GM23248 (cell line): Measurements from ENCODE around the gene RNF214. TPM values are rescaled to one million over a fixed set of nuclear protein-coding genes. Genes with fewer than 3 reads are reported as not detected.

Experiments
- DNase-seq: peaks from one replicate; pipeline ENCODE4 v3.0.0-alpha.2; 2015
- H2AFZ ChIP-seq: fragments of 200-600 bp; sonication (generic); 2 replicates; pipeline ENCODE4 v1.6.1; 2016; ENCODE audit warnings: antibody characterized with exemption
- H3F3A ChIP-seq: fragments of 200-600 bp; sonication (generic); 2 replicates; pipeline ENCODE4 v1.6.1; 2016; ENCODE audit warnings: mild to moderate bottlenecking, antibody characterized with exemption, mixed run types; ENCODE audit not compliant: insufficient read depth
- H3K27ac ChIP-seq: fragments of 200-600 bp; sonication (generic); 2 replicates; pipeline ENCODE4 v1.5.1; 2016; ENCODE audit warnings: mild to moderate bottlenecking
- H3K27me3 ChIP-seq: fragments of 200-600 bp; sonication (generic); replicated peaks from 2 replicates; pipeline ENCODE4 v1.6.1; 2016; ENCODE audit warnings: mild to moderate bottlenecking; ENCODE audit not compliant: insufficient read depth
- H3K36me3 ChIP-seq: fragments of 200-600 bp; sonication (generic); 2 replicates; pipeline ENCODE4 v1.6.1; 2016; ENCODE audit warnings: low read depth, mild to moderate bottlenecking
- H3K4me1 ChIP-seq: fragments of 200-600 bp; sonication (generic); 2 replicates; pipeline ENCODE4 v1.6.1; 2016; ENCODE audit warnings: mild to moderate bottlenecking; ENCODE audit not compliant: insufficient read depth
- H3K4me2 ChIP-seq: fragments of 200-600 bp; sonication (generic); one replicate; pipeline ENCODE4 v1.6.1; 2016; ENCODE audit warnings: mild to moderate bottlenecking; ENCODE audit not compliant: unreplicated experiment
- H3K4me3 ChIP-seq: fragments of 200-600 bp; sonication (generic); 2 replicates; pipeline ENCODE4 v1.5.1; 2016; ENCODE audit warnings: mild to moderate bottlenecking
- H3K79me2 ChIP-seq: fragments of 200-600 bp; sonication (generic); 2 replicates; pipeline ENCODE4 v1.6.1; 2016; ENCODE audit warnings: mild to moderate bottlenecking; ENCODE audit not compliant: insufficient read depth
- H3K9ac ChIP-seq: fragments of 200-600 bp; sonication (generic); 2 replicates; pipeline ENCODE4 v1.6.1; 2016; ENCODE audit warnings: mild to moderate bottlenecking
- H3K9me2 ChIP-seq: fragments of 200-600 bp; sonication (generic); 2 replicates; pipeline ENCODE4 v1.6.1; 2016; ENCODE audit warnings: mixed run types, mild to moderate bottlenecking, moderate library complexity; ENCODE audit not compliant: insufficient read depth
- H3K9me3 ChIP-seq: fragments of 200-600 bp; sonication (generic); one replicate; pipeline ENCODE4 v1.6.1; 2017; ENCODE audit warnings: low read depth
- H4K20me1 ChIP-seq: fragments of 200-600 bp; sonication (generic); 2 replicates; pipeline ENCODE4 v1.6.0; 2016; ENCODE audit not compliant: insufficient read depth
- EZH2 ChIP-seq: fragments of 200-600 bp; sonication (generic); IDR thresholded peaks from 2 replicates; pipeline ENCODE4 v1.6.1; 2018; ENCODE audit warnings: antibody characterized with exemption, mild to moderate bottlenecking; ENCODE audit not compliant: insufficient read depth, poor library complexity, severe bottlenecking
- EZH2phosphoT487 ChIP-seq: fragments of 200-600 bp; sonication (generic); IDR thresholded peaks from 2 replicates; pipeline ENCODE4 v1.6.1; 2018; ENCODE audit warnings: antibody characterized with exemption, moderate library complexity, mild to moderate bottlenecking, low read depth; ENCODE audit not compliant: insufficient read depth
- WGBS, 2 experiments: methylation state at CpG; one replicate each; pipeline ENCODE4 v1.1.6; 2015 to 2017; ENCODE audit warnings: low lambda C conversion rate in 2 of 2, low coverage in 1 of 2; ENCODE audit errors: missing lambda C conversion rate in 2 of 2; 5-methylcytosine and 5-hydroxymethylcytosine counted together
- in situ Hi-C: fragments of 300-500 bp; cut with MboI; formaldehyde crosslinking; loops from 2 replicates; pipeline ENCODE4 v1.15.0; 2020
- polyA plus RNA-seq: library from polyadenylated mRNA; unstranded; fragments of >200 nt; fragmentation: Nextera tagmentation; extraction: Ambion mirVana; gene quantifications from 2 replicates; pipeline ENCODE4 v1.2.1, GENCODE V29; 2016
- total RNA-seq: library from RNA; depleted of rRNA; stranded (reverse); fragments of >200 nt; shearing (Covaris generic); gene quantifications from 2 replicates; pipeline ENCODE4 v1.2.3, GENCODE V29; 2014

RNF214 gene
- total and polyA plus RNA-seq, 2 experiments from 2014 or later, result 5.8 to 11.3 TPM

DNA sequence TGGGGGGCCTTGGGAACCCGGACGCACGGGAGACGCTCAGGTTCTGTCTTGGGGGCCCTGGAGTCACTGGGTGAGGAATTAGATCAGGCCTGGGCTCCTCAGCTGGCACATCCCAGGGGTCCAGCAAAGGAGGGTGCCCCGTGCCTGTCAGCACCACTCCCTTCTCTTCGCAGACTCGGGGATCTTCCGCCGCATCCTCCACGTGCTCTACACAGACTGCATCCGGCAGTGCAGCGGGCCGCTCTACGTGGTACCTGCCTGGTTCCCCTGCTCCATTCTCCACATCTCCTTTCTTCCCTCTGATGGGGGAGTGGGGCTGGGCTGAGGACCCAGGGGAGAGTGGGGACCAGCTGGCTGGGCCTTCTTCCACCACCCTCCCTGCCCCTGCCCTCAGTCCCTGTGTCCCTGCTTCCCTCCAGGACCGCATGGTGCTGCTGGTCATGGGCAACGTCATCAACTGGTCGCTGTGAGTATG, 40.0 kb upstream of the RNF214 start:
- Histone ChIP-seq H3K9me2 (no peaks in the 10 kb centered on the region), H3K27me3 (no peaks in the 10 kb centered on the region), H3K4me3 (no peak overlapping the region), H3K27ac (no peak overlapping the region), H4K20me1 (no peaks in the 10 kb centered on the region), H2AFZ (no peak overlapping the region), H3K4me1 (no peaks in the 10 kb centered on the region), H3K36me3 (no peaks in the 10 kb centered on the region; the same call in 1 of the 2 replicates), H3K9me3 (no peaks in the 10 kb centered on the region), H3K9ac (no peak overlapping the region), H3F3A (no peaks in the 10 kb centered on the region), H3K4me2 (no peak overlapping the region), H3K79me2 (peaks cover 2% of the 10 kb centered on the region; the same call in 1 of the 2 replicates)
- 95 to 96% methylated on average over 14 to 17 of the region's 17 CpGs for WGBS, 2 experiments
- no peak for DNase-seq
- in situ Hi-C loops, result no loop called here
- TF ChIP-seq EZH2phosphoT487, result no peak
- no peak for TF ChIP-seq EZH2

DNA sequence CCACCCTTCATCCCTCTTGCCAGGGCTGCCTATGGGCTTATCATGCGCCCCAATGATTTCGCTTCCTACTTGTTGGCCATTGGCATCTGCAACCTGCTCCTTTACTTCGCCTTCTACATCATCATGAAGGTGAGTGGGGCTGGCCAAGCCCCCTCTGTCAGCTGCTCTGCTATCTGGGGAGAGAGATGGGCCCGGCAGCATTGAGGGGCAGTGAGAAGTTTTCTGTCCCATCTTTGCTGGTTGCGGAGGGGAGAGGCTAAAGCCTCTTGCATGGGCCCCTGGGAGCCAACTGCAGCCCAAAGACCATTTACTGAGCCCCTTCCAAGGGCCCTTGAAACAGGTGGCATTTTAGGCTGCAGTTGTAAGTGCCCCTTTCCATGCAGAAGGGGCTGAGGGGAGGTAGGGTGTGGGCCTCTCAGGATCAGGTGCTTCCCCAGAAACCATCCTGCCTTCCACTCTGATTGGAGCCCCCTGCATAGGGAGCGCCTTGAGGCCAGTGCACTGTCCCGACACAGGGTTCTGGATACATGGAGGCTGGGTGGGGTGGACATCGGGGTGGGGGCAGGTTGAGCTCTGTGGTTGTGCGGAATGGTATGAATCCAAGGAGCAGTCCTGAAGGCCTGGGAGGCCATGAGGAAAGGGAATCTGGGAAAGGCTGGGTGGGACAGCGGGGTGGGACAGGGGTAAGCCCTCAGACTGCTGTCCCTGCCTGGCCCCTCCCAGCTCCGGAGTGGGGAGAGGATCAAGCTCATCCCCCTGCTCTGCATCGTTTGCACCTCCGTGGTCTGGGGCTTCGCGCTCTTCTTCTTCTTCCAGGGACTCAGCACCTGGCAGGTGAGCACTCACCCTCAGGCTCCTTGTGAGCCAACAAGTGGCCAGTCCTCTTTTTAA, 39.1 kb upstream of the RNF214 start:
- no peaks in the 10 kb centered on the region for H4K20me1 ChIP-seq
- H3K9me2 ChIP-seq, result no peaks in the 10 kb centered on the region
- TF ChIP-seq EZH2phosphoT487, result no peak
- no peak for TF ChIP-seq EZH2
- no peaks in the 10 kb centered on the region for H3K27me3 ChIP-seq
- no peak for DNase-seq
- in situ Hi-C loops, result no loop called here
- H3K9me3 ChIP-seq, result no peaks in the 10 kb centered on the region
- no peaks in the 10 kb centered on the region; the same call in 1 of the 2 replicates for H3K36me3 ChIP-seq
- no peak overlapping the region for H3K27ac ChIP-seq
- H3K9ac ChIP-seq, result no peak overlapping the region
- no peak overlapping the region for H2AFZ ChIP-seq
- H3K4me3 ChIP-seq, result no peak overlapping the region
- H3F3A ChIP-seq, result no peaks in the 10 kb centered on the region; the same call in 1 of the 2 replicates
- H3K4me1 ChIP-seq, result peaks cover 6% of the 10 kb centered on the region
- 91 to 94% methylated on average over 13 to 15 of the region's 15 CpGs for WGBS, 2 experiments
- no peak overlapping the region for H3K4me2 ChIP-seq
- H3K79me2 ChIP-seq, result peaks cover 12% of the 10 kb centered on the region

DNA sequence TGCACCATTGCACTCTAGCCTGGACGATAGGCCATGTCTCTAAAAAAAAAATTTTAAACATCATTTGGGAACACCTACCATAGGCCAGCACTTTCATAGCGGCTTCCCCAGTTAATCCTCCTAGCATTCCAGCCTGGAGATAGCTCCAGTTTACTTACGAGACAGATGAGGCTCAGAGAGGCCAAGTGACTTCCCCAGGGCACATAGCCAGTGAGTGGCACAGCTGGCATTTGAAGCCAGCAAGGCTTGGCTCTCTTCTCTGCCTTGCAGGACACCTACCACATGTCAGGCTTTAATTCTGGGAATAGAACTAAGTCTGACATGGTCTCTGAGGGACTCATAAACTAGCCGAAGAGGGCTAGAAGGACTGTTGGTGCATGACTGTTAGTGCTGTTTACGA, 38.2 kb upstream of the RNF214 start:
- H3K4me2 ChIP-seq, result no peak overlapping the region
- no peak overlapping the region for H3K27ac ChIP-seq
- no peak overlapping the region for H2AFZ ChIP-seq
- peaks cover 10% of the 10 kb centered on the region for H3K4me1 ChIP-seq
- no peak overlapping the region for H3K9ac ChIP-seq
- no peaks in the 10 kb centered on the region; the same call in 1 of the 2 replicates for H3F3A ChIP-seq
- no peak for TF ChIP-seq EZH2phosphoT487
- TF ChIP-seq EZH2, result no peak
- no peaks in the 10 kb centered on the region for H3K36me3 ChIP-seq
- 81 to 84% methylated on average over 5 of the region's 5 CpGs for WGBS, 2 experiments
- in situ Hi-C loops, result no loop called here
- no peaks in the 10 kb centered on the region for H4K20me1 ChIP-seq
- no peak for DNase-seq
- no peaks in the 10 kb centered on the region for H3K9me3 ChIP-seq
- H3K4me3 ChIP-seq, result no peak overlapping the region
- no peaks in the 10 kb centered on the region for H3K9me2 ChIP-seq
- H3K79me2 ChIP-seq, result peaks cover 20% of the 10 kb centered on the region
- H3K27me3 ChIP-seq, result no peaks in the 10 kb centered on the region

DNA sequence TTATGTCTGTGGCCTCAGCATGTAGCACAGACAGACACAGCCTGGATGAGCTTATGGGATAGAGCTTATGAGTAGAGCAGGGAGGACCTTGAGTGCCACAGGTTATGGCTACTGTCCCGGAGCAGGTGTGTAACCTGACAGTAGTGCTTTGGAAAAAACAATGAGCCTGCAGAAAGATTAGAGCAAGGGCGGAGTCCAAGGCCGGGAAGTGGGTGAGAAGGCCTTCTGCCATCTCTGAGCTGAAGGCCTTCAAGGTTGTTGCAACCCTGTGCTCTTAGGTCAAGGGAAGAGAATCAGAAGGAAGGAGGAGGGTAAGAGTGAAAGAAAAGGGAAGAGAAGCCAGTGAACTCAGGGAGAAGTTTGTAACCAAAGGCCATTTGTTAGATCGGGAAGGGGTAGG, 37.2 kb upstream of the RNF214 start:
- peaks cover 30% of the 10 kb centered on the region for H3K79me2 ChIP-seq
- no peak for DNase-seq
- WGBS, 2 experiments, result 95 to 100% methylated on average over 4 of the region's 4 CpGs
- no peak overlapping the region for H3K4me3 ChIP-seq
- H3K36me3 ChIP-seq, result no peaks in the 10 kb centered on the region
- H3K9ac ChIP-seq, result no peak overlapping the region
- H3K27ac ChIP-seq, result no peak overlapping the region
- peaks cover 2% of the 10 kb centered on the region; the same call in 1 of the 2 replicates for H3F3A ChIP-seq
- H3K4me2 ChIP-seq, result no peak overlapping the region
- TF ChIP-seq EZH2, result no peak
- TF ChIP-seq EZH2phosphoT487, result no peak
- no peaks in the 10 kb centered on the region for H3K27me3 ChIP-seq
- no peaks in the 10 kb centered on the region for H4K20me1 ChIP-seq
- in situ Hi-C loops, result no loop called here
- no peaks in the 10 kb centered on the region for H3K9me3 ChIP-seq
- H2AFZ ChIP-seq, result no peak overlapping the region
- no peaks in the 10 kb centered on the region for H3K9me2 ChIP-seq
- H3K4me1 ChIP-seq, result peaks cover 10% of the 10 kb centered on the region
